Fibroblast of the aortic adventitia (primary cell): ENCODE results near the gene FCRLB. TPM values are rescaled to one million over a fixed set of nuclear protein-coding genes. Genes with fewer than 3 reads are reported as not detected.
"Not testable (repeated sequence)": the region's sequence is repeated elsewhere in the genome, so short reads cannot be mapped to it uniquely, and the experiment has no call there.

Experiments used
- DNase-seq: peaks from one replicate; pipeline ENCODE4 v3.0.0-alpha.2; 2010; ENCODE audit warnings: low read depth
- H3K4me3 ChIP-seq: 2 replicates; pipeline ENCODE4 v1.5.1; 2011; ENCODE audit warnings: low read depth, mild to moderate bottlenecking, control low read depth, low read length, moderate library complexity
- CTCF ChIP-seq: IDR thresholded peaks from 2 replicates; pipeline ENCODE4 v1.5.1; 2011; ENCODE audit warnings: mild to moderate bottlenecking, low read length, control low read depth, inconsistent platforms; ENCODE audit not compliant: insufficient read depth
- total RNA-seq: library from RNA; depleted of rRNA; stranded (reverse); fragments of >200 nt; gene quantifications from 2 replicates; pipeline ENCODE4 v1.2.3, GENCODE V29; 2012; ENCODE audit warnings: low replicate concordance

Gene FCRLB, protein sequence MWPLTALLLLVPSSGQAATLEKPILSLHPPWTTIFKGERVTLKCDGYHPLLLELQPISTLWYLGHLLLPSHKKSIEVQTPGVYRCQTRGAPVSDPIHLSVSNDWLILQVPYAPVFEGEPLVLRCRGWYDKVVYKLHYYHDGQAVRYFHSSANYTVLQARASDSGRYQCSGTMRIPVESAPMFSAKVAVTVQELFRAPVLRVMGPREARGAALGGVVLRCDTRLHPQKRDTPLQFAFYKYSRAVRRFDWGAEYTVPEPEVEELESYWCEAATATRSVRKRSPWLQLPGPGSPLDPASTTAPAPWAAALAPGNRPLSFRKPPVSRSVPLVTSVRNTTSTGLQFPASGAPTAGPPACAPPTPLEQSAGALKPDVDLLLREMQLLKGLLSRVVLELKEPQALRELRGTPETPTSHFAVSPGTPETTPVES
- total RNA-seq, result 3.0 and 4.7 TPM in 2 replicates

GRCh38 chr1:161720956-161721737 is at the start of gene FCRLB:
FCRLB (plus strand) TSS chr1:161721544; CDS start chr1:161722673, 1,129 bp downstream.
- DNase-seq, result no peak
- no peak for TF ChIP-seq CTCF
- no peak within 1 kb of the TSS for H3K4me3 ChIP-seq

GRCh38 chr1:161673437-161673836 is 47.9 kb upstream of the FCRLB start:
- H3K4me3 ChIP-seq, DNase-seq: not testable (repeated sequence)

DNA sequence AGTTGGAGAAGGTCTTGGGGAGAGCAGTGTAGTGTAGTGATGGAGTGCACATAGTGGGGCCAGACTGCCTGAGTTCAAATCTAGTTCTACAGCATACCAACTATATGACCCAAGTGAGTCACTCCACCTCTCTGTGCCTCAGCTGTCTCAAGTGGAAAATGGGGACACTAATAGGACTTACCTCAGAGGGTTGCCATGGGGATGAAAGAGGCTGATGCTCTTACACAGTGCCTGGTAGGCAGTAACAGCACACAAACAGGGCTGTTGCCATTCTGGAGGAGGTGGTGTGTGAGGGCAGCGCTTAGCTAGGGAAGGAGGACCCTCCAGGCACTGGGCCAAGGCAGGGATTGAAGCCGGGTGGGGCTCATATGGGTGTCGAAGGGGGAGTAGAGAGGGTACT is 46.9 kb upstream of the FCRLB start:
- not testable (repeated sequence) for H3K4me3 ChIP-seq, DNase-seq

GRCh38 chr1:161674908-161675307 is 46.4 kb upstream of the FCRLB start:
- H3K4me3 ChIP-seq, DNase-seq: not testable (repeated sequence)

DNA sequence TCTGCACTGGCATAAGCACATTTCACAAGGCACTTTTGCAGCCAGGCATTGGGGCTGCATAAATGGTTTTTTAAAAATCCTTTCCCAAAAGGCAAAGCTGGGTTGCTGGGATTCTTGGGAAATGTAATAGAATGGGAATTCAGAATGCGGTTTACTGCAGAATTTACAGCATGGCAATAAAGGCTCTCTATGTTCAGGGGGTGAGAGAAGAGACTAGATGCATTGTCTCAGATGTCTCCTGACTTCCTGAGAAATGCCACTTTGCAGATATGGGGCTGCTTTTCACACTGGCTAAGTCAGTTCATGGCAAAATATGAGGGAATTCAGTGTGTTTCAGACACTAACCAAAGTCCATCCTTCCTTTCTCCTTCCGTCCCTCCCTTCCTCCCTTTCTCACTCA is 44.9 kb upstream of the FCRLB start:
- no peak for DNase-seq
- no peak for TF ChIP-seq CTCF
- no peak overlapping the region for H3K4me3 ChIP-seq

DNA sequence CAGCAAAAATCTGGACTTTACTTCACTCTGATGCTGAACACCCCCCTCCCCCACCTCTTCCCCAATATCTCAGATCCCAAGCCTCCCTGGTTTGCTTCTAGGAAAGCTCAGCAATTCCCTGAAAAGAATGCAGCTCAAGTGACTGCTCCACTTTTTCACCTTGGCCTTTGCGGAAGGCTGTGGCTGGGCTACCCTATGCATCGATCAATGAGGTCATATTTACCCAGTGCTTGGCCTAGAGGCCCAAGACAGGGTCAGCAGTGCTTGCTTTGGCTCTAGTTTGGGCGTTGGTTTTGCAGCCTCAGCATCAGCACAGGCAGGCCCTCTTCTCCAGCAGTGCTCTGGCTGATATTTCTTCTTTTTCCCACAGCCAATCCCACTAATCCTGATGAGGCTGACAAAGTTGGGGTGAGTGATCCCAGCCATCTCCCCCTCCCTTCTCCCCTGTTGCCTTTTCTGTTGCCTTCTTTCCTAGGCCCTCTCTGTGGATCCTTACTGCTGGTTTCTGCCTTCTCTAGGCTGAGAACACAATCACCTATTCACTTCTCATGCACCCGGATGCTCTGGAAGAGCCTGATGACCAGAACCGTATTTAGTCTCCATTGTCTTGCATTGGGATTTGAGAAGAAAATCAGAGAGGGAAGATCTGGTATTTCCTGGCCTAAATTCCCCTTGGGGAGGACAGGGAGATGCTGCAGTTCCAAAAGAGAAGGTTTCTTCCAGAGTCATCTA is 44.2 kb upstream of the FCRLB start:
- no peak for TF ChIP-seq CTCF
- peak; percentile 4 for DNase-seq
- no peak overlapping the region for H3K4me3 ChIP-seq

DNA sequence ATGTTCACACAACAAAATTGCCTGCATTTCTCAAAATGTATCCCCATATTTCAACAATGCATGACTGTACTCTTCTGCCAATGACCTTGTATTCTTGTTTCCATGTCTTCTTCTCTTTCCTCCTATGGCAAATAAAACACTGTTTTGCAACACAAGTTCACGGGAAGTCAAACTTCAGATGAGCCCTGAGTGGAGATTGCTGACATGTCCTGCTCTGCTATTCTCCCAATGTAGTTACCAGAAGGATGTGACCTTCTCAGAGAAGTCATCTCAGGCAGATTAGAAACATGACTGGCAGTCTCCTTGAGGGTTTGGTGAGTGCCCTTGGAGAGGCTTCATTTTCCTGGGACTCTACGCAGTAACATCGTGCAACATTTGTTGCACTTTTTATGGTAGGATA is 42.8 kb upstream of the FCRLB start:
- DNase-seq, result no peak
- H3K4me3 ChIP-seq, result no peak overlapping the region
- no peak for TF ChIP-seq CTCF

- H3K4me3 ChIP-seq, result no peak overlapping the region
- TF ChIP-seq CTCF, result no peak
- no peak for DNase-seq
Measured at GRCh38 chr1:161681879-161682278, 39.5 kb upstream of the FCRLB start.
